OCI-LY1 (cell line): ENCODE measurements around the gene RPS21.

Experiments used
- EZH2 ChIP-seq: fragments of 200-600 bp; sonication (generic), shearing (Covaris generic); IDR thresholded peaks from 2 replicates; pipeline ENCODE4 v1.8.0; 2017; ENCODE audit warnings: borderline replicate concordance, mixed run types, mild to moderate bottlenecking, antibody characterized with exemption, low read length, moderate library complexity, mixed read lengths
- TF ChIP-seq, protein P1 (sequence below): fragments of 200-600 bp; sonication (generic), shearing (Covaris generic); IDR thresholded peaks from 2 replicates; pipeline ENCODE4 v1.5.1; 2017; ENCODE audit warnings: mild to moderate bottlenecking, antibody characterized with exemption, low read length, moderate library complexity, mixed read lengths

DNA sequence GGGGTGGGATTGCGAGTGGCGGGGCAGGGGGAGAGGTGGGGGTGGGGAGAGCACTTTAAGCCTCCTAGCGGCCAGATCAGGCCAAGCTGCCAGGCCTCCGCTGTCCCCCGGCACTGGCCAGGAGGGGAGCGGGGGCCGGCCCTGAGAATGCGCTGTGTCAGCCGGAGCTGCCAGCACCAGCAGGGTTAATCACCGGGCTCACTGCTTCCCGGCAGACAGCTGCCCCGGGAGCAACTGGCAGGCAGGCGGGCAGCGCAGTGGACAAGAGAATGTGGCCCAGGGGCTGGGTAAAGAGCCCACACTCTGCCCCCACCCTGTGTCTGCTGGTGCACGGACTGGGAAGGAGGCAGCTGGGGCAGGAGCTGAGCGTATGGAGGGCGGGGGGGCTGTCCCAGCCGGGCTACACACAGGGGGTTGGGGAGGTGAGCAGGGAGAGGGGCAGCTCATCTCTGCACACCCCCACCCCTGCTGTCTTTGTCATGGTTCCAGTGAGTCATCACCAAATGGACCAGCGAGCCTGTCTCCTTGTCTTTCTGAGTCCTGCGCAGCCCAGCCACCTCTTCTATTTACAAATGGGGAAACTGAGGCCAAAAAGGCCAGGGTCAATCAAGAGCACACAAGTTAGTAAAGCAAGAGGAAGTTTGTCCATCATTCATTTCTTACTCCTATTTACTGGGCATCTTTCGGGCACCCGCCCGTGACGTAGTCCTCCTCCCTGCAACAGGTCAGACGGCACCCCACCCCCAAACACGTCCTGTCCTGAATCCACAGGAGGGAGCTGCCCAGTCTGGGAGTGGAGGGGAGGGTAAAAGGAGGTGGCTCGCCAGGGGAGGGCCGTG, 17.7 kb upstream of the RPS21 start:
- TF ChIP-seq EZH2: no peak
- TF ChIP-seq, protein P1, sequence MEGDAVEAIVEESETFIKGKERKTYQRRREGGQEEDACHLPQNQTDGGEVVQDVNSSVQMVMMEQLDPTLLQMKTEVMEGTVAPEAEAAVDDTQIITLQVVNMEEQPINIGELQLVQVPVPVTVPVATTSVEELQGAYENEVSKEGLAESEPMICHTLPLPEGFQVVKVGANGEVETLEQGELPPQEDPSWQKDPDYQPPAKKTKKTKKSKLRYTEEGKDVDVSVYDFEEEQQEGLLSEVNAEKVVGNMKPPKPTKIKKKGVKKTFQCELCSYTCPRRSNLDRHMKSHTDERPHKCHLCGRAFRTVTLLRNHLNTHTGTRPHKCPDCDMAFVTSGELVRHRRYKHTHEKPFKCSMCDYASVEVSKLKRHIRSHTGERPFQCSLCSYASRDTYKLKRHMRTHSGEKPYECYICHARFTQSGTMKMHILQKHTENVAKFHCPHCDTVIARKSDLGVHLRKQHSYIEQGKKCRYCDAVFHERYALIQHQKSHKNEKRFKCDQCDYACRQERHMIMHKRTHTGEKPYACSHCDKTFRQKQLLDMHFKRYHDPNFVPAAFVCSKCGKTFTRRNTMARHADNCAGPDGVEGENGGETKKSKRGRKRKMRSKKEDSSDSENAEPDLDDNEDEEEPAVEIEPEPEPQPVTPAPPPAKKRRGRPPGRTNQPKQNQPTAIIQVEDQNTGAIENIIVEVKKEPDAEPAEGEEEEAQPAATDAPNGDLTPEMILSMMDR: no peak
